AG09319 (cell line): ENCODE data around the gene AFM.

Experiments
- DNase-seq: peaks from one replicate; pipeline ENCODE4 v3.0.0-alpha.2; 2010; ENCODE audit warnings: low read depth; ENCODE audit errors: extremely low read depth
- TF ChIP-seq, protein P1 (sequence below): IDR thresholded peaks from 2 replicates; pipeline ENCODE4 v1.5.1; 2011; ENCODE audit warnings: low read depth, mild to moderate bottlenecking, inconsistent platforms, low read length, moderate library complexity

Gene AFM, protein sequence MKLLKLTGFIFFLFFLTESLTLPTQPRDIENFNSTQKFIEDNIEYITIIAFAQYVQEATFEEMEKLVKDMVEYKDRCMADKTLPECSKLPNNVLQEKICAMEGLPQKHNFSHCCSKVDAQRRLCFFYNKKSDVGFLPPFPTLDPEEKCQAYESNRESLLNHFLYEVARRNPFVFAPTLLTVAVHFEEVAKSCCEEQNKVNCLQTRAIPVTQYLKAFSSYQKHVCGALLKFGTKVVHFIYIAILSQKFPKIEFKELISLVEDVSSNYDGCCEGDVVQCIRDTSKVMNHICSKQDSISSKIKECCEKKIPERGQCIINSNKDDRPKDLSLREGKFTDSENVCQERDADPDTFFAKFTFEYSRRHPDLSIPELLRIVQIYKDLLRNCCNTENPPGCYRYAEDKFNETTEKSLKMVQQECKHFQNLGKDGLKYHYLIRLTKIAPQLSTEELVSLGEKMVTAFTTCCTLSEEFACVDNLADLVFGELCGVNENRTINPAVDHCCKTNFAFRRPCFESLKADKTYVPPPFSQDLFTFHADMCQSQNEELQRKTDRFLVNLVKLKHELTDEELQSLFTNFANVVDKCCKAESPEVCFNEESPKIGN

DNA sequence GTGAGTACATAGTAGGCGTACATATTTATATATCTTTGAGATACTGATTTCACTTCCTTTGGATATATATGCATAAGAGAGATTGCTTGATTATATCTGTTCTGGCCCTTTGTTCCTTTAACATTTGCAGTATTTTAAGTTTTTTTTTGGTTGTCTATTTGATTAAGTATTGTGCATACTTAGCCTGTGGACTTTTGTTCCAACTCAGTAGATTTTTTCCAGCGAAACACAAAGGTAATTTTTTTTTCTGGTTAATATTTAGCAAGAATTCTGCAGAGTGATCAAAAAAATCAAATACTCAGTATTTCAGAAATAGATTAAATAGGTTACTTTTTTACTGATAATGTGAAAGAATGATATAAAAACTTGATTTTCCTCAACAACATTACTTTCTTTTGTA is at the start of gene AFM:
TSS of gene AFM (plus strand) at position 388 of the 400 bp plus-strand sequence. CDS start 31 bp downstream, outside the sequence.
- TF ChIP-seq, protein P1, sequence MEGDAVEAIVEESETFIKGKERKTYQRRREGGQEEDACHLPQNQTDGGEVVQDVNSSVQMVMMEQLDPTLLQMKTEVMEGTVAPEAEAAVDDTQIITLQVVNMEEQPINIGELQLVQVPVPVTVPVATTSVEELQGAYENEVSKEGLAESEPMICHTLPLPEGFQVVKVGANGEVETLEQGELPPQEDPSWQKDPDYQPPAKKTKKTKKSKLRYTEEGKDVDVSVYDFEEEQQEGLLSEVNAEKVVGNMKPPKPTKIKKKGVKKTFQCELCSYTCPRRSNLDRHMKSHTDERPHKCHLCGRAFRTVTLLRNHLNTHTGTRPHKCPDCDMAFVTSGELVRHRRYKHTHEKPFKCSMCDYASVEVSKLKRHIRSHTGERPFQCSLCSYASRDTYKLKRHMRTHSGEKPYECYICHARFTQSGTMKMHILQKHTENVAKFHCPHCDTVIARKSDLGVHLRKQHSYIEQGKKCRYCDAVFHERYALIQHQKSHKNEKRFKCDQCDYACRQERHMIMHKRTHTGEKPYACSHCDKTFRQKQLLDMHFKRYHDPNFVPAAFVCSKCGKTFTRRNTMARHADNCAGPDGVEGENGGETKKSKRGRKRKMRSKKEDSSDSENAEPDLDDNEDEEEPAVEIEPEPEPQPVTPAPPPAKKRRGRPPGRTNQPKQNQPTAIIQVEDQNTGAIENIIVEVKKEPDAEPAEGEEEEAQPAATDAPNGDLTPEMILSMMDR, result no peak
- no peak for DNase-seq

DNA sequence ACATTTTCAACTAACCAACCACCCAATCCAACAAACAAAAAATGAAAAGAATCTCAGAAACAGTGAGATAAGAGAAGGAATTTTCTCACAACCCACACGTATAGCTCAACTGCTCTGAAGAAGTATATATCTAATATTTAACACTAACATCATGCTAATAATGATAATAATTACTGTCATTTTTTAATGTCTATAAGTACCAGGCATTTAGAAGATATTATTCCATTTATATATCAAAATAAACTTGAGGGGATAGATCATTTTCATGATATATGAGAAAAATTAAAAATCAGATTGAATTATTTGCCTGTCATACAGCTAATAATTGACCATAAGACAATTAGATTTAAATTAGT is 49.8 kb upstream of the AFM start:
- TF ChIP-seq, protein P1, result no peak
- no peak for DNase-seq

DNA sequence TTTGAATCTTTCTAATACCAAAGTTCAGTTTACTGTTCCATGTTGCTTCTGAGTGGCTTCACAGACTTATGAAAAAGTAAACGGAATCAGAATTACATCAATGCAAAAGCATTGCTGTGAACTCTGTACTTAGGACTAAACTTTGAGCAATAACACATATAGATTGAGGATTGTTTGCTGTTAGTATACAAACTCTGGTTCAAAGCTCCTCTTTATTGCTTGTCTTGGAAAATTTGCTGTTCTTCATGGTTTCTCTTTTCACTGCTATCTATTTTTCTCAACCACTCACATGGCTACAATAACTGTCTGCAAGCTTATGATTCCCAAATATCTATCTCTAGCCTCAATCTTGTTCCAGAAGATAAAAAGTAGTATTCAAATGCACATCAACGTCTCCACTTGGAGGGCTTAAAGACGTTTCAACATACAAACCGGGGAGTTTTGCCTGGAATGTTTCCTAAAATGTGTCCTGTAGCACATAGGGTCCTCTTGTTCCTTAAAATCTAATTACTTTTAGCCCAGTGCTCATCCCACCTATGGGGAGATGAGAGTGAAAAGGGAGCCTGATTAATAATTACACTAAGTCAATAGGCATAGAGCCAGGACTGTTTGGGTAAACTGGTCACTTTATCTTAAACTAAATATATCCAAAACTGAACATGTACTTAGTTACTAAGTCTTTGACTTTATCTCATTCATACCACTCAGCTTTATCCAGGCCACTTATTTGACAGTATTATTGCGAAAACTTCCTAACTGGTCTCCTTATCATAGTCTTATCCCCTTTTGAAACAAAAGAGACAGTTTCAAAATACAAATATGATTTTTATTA is 49.2 kb upstream of the AFM start:
- no peak for DNase-seq
- TF ChIP-seq, protein P1, result no peak

DNA sequence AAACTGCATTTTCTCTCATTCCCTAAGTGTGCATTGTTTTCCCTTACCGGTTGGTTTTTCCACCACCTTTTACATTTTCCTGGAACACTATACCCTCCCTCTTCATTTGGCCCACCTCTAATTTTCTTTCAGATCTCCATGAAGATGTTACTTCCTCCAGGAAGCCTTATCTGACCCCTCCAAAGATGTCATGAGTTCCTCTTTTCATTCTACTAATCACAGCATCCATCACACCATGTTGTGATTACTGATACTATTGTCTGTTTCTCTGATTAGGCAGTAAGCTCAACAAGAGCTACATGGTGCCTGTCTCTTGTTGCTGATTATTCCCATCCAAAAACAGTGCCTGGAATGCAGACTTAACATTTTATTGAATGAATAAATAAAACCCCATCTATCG is 48.4 kb upstream of the AFM start:
- TF ChIP-seq, protein P1, result no peak
- no peak for DNase-seq

DNA sequence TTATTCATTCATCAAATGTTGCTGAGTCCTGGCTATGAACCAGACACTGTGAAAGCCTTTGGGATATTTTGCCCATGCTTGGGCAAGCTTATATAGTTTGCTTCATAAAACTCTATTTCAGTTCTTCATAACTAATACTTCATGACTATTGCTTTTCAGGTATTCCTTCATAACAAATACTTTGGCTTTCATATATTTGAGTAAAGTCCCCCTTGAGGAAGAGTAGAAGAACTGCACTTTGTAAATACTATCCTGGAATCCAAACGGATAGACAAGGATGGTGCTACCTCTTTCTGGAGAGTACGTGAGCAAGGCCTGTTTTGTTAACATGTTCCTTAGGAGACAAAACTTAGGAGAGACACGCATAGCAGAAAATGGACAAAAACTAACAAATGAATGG is 47.2 kb upstream of the AFM start:
- TF ChIP-seq, protein P1, result peak; percentile 54
- no peak for DNase-seq

DNA sequence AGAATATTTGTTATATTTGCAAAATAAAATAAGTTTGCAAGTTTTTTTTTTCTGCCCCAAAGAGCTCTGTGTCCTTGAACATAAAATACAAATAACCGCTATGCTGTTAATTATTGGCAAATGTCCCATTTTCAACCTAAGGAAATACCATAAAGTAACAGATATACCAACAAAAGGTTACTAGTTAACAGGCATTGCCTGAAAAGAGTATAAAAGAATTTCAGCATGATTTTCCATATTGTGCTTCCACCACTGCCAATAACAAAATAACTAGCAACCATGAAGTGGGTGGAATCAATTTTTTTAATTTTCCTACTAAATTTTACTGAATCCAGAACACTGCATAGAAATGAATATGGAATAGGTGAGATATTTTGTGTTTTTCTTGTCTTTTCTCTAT is 45.6 kb upstream of the AFM start, which contains the start of gene AFP:
TSS of gene AFP (plus strand) at position 238 of the 400 bp plus-strand sequence. CDS start at position 280, 42 bp downstream.
- TF ChIP-seq, protein P1, result no peak
- no peak for DNase-seq
